Endodermal cell (in vitro differentiated cells): Measurements from ENCODE around the gene CRYBA4. TPM values are rescaled to one million over a fixed set of nuclear protein-coding genes. Genes with fewer than 3 reads are reported as not detected.

Experiments
- DNase-seq: peaks from one replicate; pipeline ENCODE4 v3.0.0-alpha.2; 2017
- H3K27ac ChIP-seq: 2 replicates; pipeline ENCODE4 v1.5.1; 2013; ENCODE audit warnings: mild to moderate bottlenecking, low read depth, low read length, moderate library complexity
- H3K27me3 ChIP-seq: 2 replicates; pipeline ENCODE4 v1.6.1; 2013; ENCODE audit warnings: mild to moderate bottlenecking, low read length, moderate library complexity; ENCODE audit not compliant: insufficient read depth, control insufficient read depth, poor library complexity, severe bottlenecking
- H3K36me3 ChIP-seq: 2 replicates; pipeline ENCODE4 v1.7.0; 2013; ENCODE audit warnings: mild to moderate bottlenecking, low read length, moderate library complexity; ENCODE audit not compliant: control insufficient read depth, insufficient read depth
- H3K4me1 ChIP-seq: one replicate; pipeline ENCODE4 v1.7.0; 2013; ENCODE audit warnings: low read length; ENCODE audit not compliant: control insufficient read depth, insufficient read depth
- H3K4me3 ChIP-seq: 2 replicates; pipeline ENCODE4 v1.5.1; 2013; ENCODE audit warnings: mild to moderate bottlenecking, low read length, moderate library complexity
- H3K9ac ChIP-seq: 2 replicates; pipeline ENCODE4 v1.6.1; 2013; ENCODE audit warnings: mild to moderate bottlenecking, low read length, moderate library complexity; ENCODE audit not compliant: poor library complexity, severe bottlenecking; ENCODE audit errors: extremely low read depth
- H3K9me3 ChIP-seq: 2 replicates; pipeline ENCODE4 v1.6.1; 2013; ENCODE audit warnings: mild to moderate bottlenecking, low read length, moderate library complexity; ENCODE audit not compliant: control insufficient read depth
- H3K27ac Mint-ChIP-seq: 2 replicates; pipeline ENCODE4 v1.8.0; 2020; ENCODE audit warnings: mixed read lengths
- H3K27me3 Mint-ChIP-seq: 2 replicates; pipeline ENCODE4 v1.8.0; 2021; ENCODE audit warnings: mild to moderate bottlenecking, mixed read lengths; ENCODE audit not compliant: insufficient read depth
- H3K36me3 Mint-ChIP-seq: 2 replicates; pipeline ENCODE4 v1.8.0; 2020; ENCODE audit warnings: low read depth, mixed read lengths
- H3K4me1 Mint-ChIP-seq: 2 replicates; pipeline ENCODE4 v1.8.0; 2020; ENCODE audit warnings: mixed read lengths
- H3K4me3 Mint-ChIP-seq: 2 replicates; pipeline ENCODE4 v1.8.0; 2020; ENCODE audit warnings: mild to moderate bottlenecking, moderate library complexity, mixed read lengths
- H3K9me3 Mint-ChIP-seq: 2 replicates; pipeline ENCODE4 v1.8.0; 2020; ENCODE audit warnings: mild to moderate bottlenecking, mixed read lengths
- WGBS, 2 experiments: methylation state at CpG; one replicate each; pipeline versions ENCODE4 v1.1.5 to v1.1.7; 2013; ENCODE audit warnings: missing lambda C conversion rate in 2 of 2, mixed read lengths in 1 of 2; ENCODE audit not compliant: insufficient coverage in 1 of 2, insufficient read length in 1 of 2; 5-methylcytosine and 5-hydroxymethylcytosine counted together
- total RNA-seq, 2 donors: library from RNA; stranded (reverse); fragmentation: NEBNext Ultra II Directional in 1 of 2; extraction: Animal tissue kit (Norgen Biotek cat#: 25700) in 1 of 2; gene quantifications; 2 replicates in 1 of 2; 3 replicates in 1 of 2; pipeline ENCODE4 v1.2.1, GENCODE V29; 2021
- TF ChIP-seq, protein P1 (sequence below): fragments of 200-600 bp; sonication (generic); conservative IDR thresholded peaks from 2 replicates; pipeline ENCODE4 v1.5.0; 2021; ENCODE audit warnings: antibody characterized with exemption, mild to moderate bottlenecking

CRYBA4 gene
- total RNA-seq, 2 donors from 2014 or later, result not detected

DNA sequence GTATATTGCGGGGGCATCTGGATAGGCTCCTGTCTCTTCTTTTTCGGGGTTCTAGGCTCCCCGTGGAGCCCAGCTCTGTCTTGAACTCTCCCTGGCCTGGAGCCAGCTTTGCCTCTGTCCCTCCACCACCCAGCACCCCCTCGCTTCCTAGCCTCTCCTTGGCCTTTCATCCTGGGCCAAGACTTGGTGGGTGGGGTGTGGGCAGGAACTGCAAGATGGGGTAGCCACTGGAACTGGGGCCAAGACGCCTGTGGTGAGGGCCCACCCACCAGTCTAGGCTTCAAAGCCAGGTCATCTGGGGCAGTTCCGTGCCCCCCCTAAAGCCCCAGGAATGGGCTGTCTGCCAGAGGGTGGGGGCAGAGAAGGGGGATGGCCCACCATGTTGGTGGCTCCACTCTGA lies 2.3 kb upstream of the CRYBA4 start:
- Histone ChIP-seq H3K27me3 (no peaks in the 10 kb centered on the region), H3K36me3 (no peaks in the 10 kb centered on the region), H3K27ac (no peak overlapping the region), H3K4me3 (no peak overlapping the region), H3K9ac (no peak overlapping the region), H3K4me1 (peaks cover 21% of the 10 kb centered on the region), H3K9me3 (no peaks in the 10 kb centered on the region)
- no peak overlapping the region for H3K27ac Mint-ChIP-seq
- peaks cover 26% of the 10 kb centered on the region for H3K4me1 Mint-ChIP-seq
- H3K4me3 Mint-ChIP-seq, result no peak overlapping the region
- peaks cover 2% of the 10 kb centered on the region for H3K27me3 Mint-ChIP-seq
- no peaks in the 10 kb centered on the region for H3K9me3 Mint-ChIP-seq
- no peaks in the 10 kb centered on the region for H3K36me3 Mint-ChIP-seq
- TF ChIP-seq, protein P1, sequence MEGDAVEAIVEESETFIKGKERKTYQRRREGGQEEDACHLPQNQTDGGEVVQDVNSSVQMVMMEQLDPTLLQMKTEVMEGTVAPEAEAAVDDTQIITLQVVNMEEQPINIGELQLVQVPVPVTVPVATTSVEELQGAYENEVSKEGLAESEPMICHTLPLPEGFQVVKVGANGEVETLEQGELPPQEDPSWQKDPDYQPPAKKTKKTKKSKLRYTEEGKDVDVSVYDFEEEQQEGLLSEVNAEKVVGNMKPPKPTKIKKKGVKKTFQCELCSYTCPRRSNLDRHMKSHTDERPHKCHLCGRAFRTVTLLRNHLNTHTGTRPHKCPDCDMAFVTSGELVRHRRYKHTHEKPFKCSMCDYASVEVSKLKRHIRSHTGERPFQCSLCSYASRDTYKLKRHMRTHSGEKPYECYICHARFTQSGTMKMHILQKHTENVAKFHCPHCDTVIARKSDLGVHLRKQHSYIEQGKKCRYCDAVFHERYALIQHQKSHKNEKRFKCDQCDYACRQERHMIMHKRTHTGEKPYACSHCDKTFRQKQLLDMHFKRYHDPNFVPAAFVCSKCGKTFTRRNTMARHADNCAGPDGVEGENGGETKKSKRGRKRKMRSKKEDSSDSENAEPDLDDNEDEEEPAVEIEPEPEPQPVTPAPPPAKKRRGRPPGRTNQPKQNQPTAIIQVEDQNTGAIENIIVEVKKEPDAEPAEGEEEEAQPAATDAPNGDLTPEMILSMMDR, result no peak
- no peak for DNase-seq
- WGBS, 2 experiments, result 92 to 96% methylated on average over 3 to 6 of the region's 6 CpGs

DNA sequence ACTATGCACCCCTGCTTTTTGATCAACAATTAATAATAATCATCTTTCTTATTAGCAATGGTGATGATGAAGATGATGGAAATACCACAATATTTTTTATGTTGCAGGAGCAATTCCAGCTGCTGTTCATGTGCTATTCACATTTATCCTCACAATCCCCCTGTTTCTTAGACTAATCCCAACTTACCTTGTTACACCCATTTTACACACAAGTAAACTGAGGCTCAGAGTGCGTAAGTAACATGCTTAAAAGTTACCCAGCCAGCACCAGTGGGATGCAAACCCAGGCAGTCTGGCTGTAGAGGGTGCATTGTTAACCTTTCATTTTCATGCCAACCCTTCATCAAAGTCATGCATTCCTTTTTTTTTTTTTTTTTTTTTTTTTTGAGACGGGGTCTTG lies 1.6 kb upstream of the CRYBA4 start:
- H3K4me1 Mint-ChIP-seq, result peaks cover 25% of the 10 kb centered on the region
- H3K9me3 Mint-ChIP-seq, result no peaks in the 10 kb centered on the region
- 98% methylated on average over 2 of the region's 2 CpGs; no CpG with 5 or more reads in 1 of the 2 experiments for WGBS, 2 experiments
- H3K36me3 Mint-ChIP-seq, result no peaks in the 10 kb centered on the region
- H3K9ac ChIP-seq, result no peak overlapping the region
- no peaks in the 10 kb centered on the region for H3K36me3 ChIP-seq
- no peak overlapping the region for H3K27ac ChIP-seq
- H3K4me3 Mint-ChIP-seq, result no peak overlapping the region
- no peaks in the 10 kb centered on the region for H3K9me3 ChIP-seq
- peaks cover 21% of the 10 kb centered on the region for H3K4me1 ChIP-seq
- no peak for DNase-seq
- no peak overlapping the region for H3K27ac Mint-ChIP-seq
- peaks cover 2% of the 10 kb centered on the region for H3K27me3 Mint-ChIP-seq
- TF ChIP-seq, protein P1, result no peak
- H3K27me3 ChIP-seq, result no peaks in the 10 kb centered on the region
- no peak overlapping the region for H3K4me3 ChIP-seq

DNA sequence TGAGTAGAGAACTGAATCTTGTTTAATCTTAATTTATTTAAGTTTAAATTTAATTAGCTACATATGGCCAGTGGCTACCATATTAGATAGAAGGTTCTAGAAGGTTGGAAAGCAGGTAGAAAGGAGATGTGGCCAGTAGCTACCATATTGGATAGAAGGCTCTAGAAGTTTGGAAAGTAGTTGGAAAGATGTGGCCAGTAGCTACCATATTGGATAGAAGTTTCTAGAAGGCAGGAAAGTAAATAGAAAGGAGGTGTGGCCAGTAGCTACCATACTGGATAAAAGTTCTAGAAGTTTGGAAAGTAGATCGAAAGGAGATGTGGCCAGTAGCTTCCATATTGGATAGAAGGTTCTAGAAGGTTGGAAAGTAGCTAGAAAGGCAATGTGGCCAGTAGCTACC lies 2.2 kb downstream of the CRYBA4 start:
- Histone ChIP-seq H3K27ac (no peak overlapping the region), H3K27me3 (no peaks in the 10 kb centered on the region), H3K4me3 (no peak overlapping the region), H3K9me3 (no peaks in the 10 kb centered on the region), H3K4me1 (no peaks in the 10 kb centered on the region), H3K9ac (no peak overlapping the region), H3K36me3 (no peaks in the 10 kb centered on the region)
- Mint-ChIP-seq H3K27me3 (peaks cover 2% of the 10 kb centered on the region), H3K4me3 (no peak overlapping the region), H3K27ac (no peak overlapping the region), H3K9me3 (no peaks in the 10 kb centered on the region), H3K4me1 (peaks cover under 1% of the 10 kb centered on the region), H3K36me3 (no peaks in the 10 kb centered on the region)
- TF ChIP-seq, protein P1, result no peak
- no peak for DNase-seq
- 95 to 100% methylated on average over 1 of the region's 1 CpG for WGBS, 2 experiments
